ENCODE data around the gene DYNLT3. TPM values are rescaled to one million over a fixed set of nuclear protein-coding genes. Genes with fewer than 3 reads are reported as not detected.

The DYNLT3 gene
- total and polyA plus RNA-seq, 2 of the 13 experiments (the other 11 are each of a cell fraction or from before 2014, with no cell fraction given) = 5.4 to 6.1 TPM

DNA sequence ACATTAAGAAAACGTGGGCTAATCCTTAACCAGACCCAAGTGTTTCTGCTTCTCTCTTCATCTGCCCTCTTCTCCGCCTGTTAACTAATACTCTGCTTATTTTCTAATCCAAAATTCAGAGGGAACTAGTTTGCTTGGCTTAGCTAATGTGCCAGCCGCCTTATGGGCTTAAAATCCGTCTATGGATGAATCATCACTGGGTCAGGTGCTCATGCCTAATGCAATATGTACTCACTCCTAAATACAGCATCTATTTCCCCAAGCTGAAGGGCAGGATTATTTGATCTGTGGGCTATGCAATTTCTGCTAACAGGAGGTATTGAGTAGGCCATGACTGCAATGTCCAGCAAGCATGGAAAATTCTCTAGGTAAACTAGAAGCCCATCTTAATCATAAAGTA, 12.4 kb downstream of the DYNLT3 start:
- WGBS (ENCODE audit: low lambda C conversion rate) = 60% methylated on average over 4 of the region's 4 CpGs
- DNase-seq (ENCODE audit: low spot score) (no peak), FAIRE-seq (no peak), ATAC-seq (no peak)
- ChIA-PET POLR2A (no interaction called here), CTCF (ENCODE audit: low intra/inter-chr PET ratio, low total read pairs) (no interaction called here)
- Histone ChIP-seq H3K36me3 (replicated peaks in 1 of 2; ENCODE audit: control insufficient read depth in 1 of 2, insufficient read depth in 2 of 2, low read length in 2 of 2) (no peaks in the 10 kb centered on the region), H3K9me3 (ENCODE audit: low read length) (no peaks in the 10 kb centered on the region), H4K20me1 (ENCODE audit: insufficient read depth, low read length) (no peaks in the 10 kb centered on the region), H2AFZ (ENCODE audit: low read length) (no peak overlapping the region), H3K4me2 (ENCODE audit: low read depth, low read length) (no peak overlapping the region), H3K79me2 (ENCODE audit: insufficient read depth, low read length) (no peaks in the 10 kb centered on the region), H3K27me3 (ENCODE audit: control insufficient read depth in 1 of 2, insufficient read depth in 2 of 2, low read length in 2 of 2) (no peaks in the 10 kb centered on the region), H3K27ac (ENCODE audit: extremely low read length, insufficient read depth, low read length) (no peak overlapping the region), H3K4me3 (replicated peaks in 1 of 3; ENCODE audit: insufficient read depth in 1 of 3, low read depth in 2 of 3, low read length in 3 of 3) (no peak overlapping the region), H3K9ac (ENCODE audit: insufficient read depth, low read depth, low read length) (no peak overlapping the region), H3K4me1 (ENCODE audit: insufficient read depth, low read length) (no peaks in the 10 kb centered on the region)
- BruUV-seq (replicated peaks) = no TSS peak
- in situ Hi-C loops (cut with HindIII; ENCODE audit: extremely low pct_ligation_motif_present, low pct_unique_long_range_greater_than_20kb) = no loop called here
- intact Hi-C loops (cut with micrococcal nuclease; ENCODE audit: unreplicated experiment) = no loop called here
- TF ChIP-seq ZNF292 (CRISPR knock-in tag; IDR thresholded peaks at IDR 0.05; ENCODE audit: borderline replicate concordance, low read depth) = no peak
- TF ChIP-seq, protein P1, sequence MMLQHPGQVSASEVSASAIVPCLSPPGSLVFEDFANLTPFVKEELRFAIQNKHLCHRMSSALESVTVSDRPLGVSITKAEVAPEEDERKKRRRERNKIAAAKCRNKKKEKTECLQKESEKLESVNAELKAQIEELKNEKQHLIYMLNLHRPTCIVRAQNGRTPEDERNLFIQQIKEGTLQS (CRISPR knock-in tag; IDR thresholded peaks at IDR 0.05) = no peak
- no peak for TF ChIP-seq SALL2 (CRISPR knock-in tag; IDR thresholded peaks at IDR 0.05)
- TF ChIP-seq CHD4 (IDR thresholded peaks at IDR 0.05; ENCODE audit: borderline replicate concordance, low read length) = no peak
- TF ChIP-seq, protein P2, sequence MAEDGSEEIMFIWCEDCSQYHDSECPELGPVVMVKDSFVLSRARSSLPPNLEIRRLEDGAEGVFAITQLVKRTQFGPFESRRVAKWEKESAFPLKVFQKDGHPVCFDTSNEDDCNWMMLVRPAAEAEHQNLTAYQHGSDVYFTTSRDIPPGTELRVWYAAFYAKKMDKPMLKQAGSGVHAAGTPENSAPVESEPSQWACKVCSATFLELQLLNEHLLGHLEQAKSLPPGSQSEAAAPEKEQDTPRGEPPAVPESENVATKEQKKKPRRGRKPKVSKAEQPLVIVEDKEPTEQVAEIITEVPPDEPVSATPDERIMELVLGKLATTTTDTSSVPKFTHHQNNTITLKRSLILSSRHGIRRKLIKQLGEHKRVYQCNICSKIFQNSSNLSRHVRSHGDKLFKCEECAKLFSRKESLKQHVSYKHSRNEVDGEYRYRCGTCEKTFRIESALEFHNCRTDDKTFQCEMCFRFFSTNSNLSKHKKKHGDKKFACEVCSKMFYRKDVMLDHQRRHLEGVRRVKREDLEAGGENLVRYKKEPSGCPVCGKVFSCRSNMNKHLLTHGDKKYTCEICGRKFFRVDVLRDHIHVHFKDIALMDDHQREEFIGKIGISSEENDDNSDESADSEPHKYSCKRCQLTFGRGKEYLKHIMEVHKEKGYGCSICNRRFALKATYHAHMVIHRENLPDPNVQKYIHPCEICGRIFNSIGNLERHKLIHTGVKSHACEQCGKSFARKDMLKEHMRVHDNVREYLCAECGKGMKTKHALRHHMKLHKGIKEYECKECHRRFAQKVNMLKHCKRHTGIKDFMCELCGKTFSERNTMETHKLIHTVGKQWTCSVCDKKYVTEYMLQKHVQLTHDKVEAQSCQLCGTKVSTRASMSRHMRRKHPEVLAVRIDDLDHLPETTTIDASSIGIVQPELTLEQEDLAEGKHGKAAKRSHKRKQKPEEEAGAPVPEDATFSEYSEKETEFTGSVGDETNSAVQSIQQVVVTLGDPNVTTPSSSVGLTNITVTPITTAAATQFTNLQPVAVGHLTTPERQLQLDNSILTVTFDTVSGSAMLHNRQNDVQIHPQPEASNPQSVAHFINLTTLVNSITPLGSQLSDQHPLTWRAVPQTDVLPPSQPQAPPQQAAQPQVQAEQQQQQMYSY (CRISPR knock-in tag; IDR thresholded peaks at IDR 0.05) = no peak
- TF ChIP-seq, protein P3, sequence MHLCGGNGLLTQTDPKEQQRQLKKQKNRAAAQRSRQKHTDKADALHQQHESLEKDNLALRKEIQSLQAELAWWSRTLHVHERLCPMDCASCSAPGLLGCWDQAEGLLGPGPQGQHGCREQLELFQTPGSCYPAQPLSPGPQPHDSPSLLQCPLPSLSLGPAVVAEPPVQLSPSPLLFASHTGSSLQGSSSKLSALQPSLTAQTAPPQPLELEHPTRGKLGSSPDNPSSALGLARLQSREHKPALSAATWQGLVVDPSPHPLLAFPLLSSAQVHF (CRISPR knock-in tag; IDR thresholded peaks at IDR 0.05) = no peak
- no peak for TF ChIP-seq ZFAT (CRISPR knock-in tag; conservative IDR thresholded peaks at IDR 0.05)
- TF ChIP-seq, protein P4, sequence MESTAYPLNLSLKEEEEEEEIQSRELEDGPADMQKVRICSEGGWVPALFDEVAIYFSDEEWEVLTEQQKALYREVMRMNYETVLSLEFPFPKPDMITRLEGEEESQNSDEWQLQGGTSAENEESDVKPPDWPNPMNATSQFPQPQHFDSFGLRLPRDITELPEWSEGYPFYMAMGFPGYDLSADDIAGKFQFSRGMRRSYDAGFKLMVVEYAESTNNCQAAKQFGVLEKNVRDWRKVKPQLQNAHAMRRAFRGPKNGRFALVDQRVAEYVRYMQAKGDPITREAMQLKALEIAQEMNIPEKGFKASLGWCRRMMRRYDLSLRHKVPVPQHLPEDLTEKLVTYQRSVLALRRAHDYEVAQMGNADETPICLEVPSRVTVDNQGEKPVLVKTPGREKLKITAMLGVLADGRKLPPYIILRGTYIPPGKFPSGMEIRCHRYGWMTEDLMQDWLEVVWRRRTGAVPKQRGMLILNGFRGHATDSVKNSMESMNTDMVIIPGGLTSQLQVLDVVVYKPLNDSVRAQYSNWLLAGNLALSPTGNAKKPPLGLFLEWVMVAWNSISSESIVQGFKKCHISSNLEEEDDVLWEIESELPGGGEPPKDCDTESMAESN (CRISPR knock-in tag; conservative IDR thresholded peaks at IDR 0.05) = no peak
- TF ChIP-seq, protein P5, sequence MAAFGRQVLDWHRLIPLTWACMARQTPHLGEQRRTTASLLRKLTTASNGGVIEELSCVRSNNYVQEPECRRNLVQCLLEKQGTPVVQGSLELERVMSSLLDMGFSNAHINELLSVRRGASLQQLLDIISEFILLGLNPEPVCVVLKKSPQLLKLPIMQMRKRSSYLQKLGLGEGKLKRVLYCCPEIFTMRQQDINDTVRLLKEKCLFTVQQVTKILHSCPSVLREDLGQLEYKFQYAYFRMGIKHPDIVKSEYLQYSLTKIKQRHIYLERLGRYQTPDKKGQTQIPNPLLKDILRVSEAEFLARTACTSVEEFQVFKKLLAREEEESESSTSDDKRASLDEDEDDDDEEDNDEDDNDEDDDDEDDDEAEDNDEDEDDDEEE (CRISPR knock-in tag; IDR thresholded peaks at IDR 0.05) = no peak
- no peak for TF ChIP-seq FOSL1 (CRISPR knock-in tag; IDR thresholded peaks at IDR 0.05; ENCODE audit: borderline replicate concordance)
- TF ChIP-seq, protein P6, sequence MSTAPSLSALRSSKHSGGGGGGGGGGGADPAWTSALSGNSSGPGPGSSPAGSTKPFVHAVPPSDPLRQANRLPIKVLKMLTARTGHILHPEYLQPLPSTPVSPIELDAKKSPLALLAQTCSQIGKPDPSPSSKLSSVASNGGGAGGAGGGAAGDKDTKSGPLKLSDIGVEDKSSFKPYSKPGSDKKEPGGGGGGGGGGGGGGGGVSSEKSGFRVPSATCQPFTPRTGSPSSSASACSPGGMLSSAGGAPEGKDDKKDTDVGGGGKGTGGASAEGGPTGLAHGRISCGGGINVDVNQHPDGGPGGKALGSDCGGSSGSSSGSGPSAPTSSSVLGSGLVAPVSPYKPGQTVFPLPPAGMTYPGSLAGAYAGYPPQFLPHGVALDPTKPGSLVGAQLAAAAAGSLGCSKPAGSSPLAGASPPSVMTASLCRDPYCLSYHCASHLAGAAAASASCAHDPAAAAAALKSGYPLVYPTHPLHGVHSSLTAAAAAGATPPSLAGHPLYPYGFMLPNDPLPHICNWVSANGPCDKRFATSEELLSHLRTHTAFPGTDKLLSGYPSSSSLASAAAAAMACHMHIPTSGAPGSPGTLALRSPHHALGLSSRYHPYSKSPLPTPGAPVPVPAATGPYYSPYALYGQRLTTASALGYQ (CRISPR knock-in tag; IDR thresholded peaks at IDR 0.05) = no peak
- no peak for TF ChIP-seq GPN1 (CRISPR knock-in tag; IDR thresholded peaks at IDR 0.05; ENCODE audit: borderline replicate concordance)
- no peak for TF ChIP-seq ATF7 (IDR thresholded peaks at IDR 0.05)
- TF ChIP-seq ATF7 (CRISPR knock-in tag; IDR thresholded peaks at IDR 0.05) = no peak

Data from HepG2 (cell line).